Measurements from ENCODE around the gene AGBL1. TPM values are rescaled to one million over a fixed set of nuclear protein-coding genes. Genes with fewer than 3 reads are reported as not detected.

The AGBL1 gene
- polyA plus RNA-seq, 1 experiment, result not detected

DNA sequence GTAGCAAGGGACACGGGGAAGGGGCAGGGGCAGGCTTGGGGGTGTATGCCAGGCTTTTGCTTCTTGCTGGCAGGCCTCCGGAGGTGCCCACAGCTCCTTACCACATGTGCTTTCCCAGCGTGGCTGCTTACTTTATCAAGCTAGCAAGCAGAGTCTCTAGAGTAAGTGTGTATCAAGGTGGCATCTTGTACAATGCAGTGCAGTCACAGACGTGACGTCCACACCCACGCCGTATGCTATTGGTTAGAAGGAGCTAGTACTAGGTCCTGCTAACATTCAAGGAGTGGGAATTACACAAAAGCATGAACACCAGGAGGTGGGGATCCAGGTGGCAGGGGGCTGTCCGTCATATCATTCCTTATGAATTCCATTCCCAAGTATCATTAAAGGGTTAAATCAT lies 15.3 kb upstream of the AGBL1 start:
- ChIA-PET POLR2A (no interaction called here), CTCF (no interaction called here)
- Histone ChIP-seq H3K27ac (ENCODE audit: low read depth, low read length) (no peak overlapping the region), H3K4me3 (ENCODE audit: low read depth, low read length) (no peak overlapping the region), H3K9me3 (ENCODE audit: control insufficient read depth, insufficient read depth, low read length) (no peaks in the 10 kb centered on the region; the same call in 1 of the 2 replicates), H3K27me3 (ENCODE audit: control insufficient read depth, insufficient read depth, low read length) (no peaks in the 10 kb centered on the region)
- TF ChIP-seq, protein P1, sequence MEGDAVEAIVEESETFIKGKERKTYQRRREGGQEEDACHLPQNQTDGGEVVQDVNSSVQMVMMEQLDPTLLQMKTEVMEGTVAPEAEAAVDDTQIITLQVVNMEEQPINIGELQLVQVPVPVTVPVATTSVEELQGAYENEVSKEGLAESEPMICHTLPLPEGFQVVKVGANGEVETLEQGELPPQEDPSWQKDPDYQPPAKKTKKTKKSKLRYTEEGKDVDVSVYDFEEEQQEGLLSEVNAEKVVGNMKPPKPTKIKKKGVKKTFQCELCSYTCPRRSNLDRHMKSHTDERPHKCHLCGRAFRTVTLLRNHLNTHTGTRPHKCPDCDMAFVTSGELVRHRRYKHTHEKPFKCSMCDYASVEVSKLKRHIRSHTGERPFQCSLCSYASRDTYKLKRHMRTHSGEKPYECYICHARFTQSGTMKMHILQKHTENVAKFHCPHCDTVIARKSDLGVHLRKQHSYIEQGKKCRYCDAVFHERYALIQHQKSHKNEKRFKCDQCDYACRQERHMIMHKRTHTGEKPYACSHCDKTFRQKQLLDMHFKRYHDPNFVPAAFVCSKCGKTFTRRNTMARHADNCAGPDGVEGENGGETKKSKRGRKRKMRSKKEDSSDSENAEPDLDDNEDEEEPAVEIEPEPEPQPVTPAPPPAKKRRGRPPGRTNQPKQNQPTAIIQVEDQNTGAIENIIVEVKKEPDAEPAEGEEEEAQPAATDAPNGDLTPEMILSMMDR (IDR thresholded peaks at IDR 0.05; ENCODE audit: low read depth, low read length), result no peak
- DNase-seq (ENCODE audit: low read depth, low spot score), result no peak

DNA sequence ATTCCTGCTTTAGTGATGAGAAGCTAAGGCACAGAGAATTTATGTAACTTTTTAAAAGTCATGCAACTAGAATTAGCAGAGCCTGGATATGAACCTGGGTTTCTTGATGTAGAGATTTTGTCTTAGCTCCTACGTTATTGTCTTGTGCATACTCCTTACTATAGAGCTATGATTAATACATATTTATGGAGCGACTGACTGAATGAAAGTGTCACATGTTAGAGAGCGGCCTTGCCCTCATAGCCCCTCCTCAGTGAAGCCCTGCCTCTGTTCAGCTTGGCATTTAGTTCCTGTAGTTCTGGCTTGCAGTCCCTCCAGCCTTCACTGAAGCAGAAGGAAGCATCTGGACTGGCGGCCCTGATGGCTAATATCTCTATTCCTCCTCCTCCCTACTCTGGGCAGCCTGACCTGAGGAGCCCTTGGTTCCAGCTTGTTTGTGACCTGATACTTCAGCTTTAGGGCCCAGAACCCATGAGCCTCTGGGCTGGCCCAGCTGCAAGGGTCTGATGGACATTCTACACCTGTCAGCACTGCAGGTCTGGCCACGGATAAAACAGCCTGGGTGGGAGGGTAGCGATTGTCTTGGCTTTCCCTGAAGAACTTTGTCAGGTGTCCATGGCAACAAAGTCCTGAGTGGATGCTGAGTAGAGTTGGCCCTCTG lies 13.4 kb upstream of the AGBL1 start:
- TF ChIP-seq, protein P1 (IDR thresholded peaks at IDR 0.05; ENCODE audit: low read depth, low read length), result no peak
- Histone ChIP-seq H3K9me3 (ENCODE audit: control insufficient read depth, insufficient read depth, low read length) (no peaks in the 10 kb centered on the region; the same call in 1 of the 2 replicates), H3K27ac (ENCODE audit: low read depth, low read length) (no peak overlapping the region), H3K4me3 (ENCODE audit: low read depth, low read length) (no peak overlapping the region), H3K27me3 (ENCODE audit: control insufficient read depth, insufficient read depth, low read length) (no peaks in the 10 kb centered on the region)
- CTCF ChIA-PET, result no interaction called here
- POLR2A ChIA-PET, result no interaction called here
- no peak for DNase-seq (ENCODE audit: low read depth, low spot score)

DNA sequence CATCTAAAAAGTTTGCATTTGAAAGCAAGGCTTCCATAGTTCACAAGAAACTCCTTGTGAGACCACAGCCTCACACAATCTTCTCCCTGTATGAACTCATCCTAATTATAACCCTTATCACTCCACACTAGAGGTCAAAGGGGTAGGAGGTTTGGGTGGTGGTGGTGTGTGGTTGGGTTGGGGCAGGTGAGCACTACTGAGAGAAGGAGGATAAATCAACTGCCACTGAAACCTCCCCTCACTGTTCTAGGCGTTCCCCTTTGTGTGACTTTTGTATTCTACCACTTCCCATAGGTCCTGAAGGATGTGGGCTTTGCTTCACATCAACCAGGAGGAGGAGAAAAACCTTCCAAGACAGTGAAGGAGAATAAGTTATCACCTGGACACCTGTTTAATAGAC lies 6.4 kb upstream of the AGBL1 start:
- Histone ChIP-seq H3K27ac (ENCODE audit: low read depth, low read length) (no peak overlapping the region), H3K9me3 (ENCODE audit: control insufficient read depth, insufficient read depth, low read length) (no peaks in the 10 kb centered on the region; the same call in 1 of the 2 replicates), H3K4me3 (ENCODE audit: low read depth, low read length) (no peak overlapping the region), H3K27me3 (ENCODE audit: control insufficient read depth, insufficient read depth, low read length) (no peaks in the 10 kb centered on the region)
- no peak for DNase-seq (ENCODE audit: low read depth, low spot score)
- TF ChIP-seq, protein P1 (IDR thresholded peaks at IDR 0.05; ENCODE audit: low read depth, low read length), result no peak
- CTCF ChIA-PET, result no interaction called here
- POLR2A ChIA-PET, result no interaction called here

DNA sequence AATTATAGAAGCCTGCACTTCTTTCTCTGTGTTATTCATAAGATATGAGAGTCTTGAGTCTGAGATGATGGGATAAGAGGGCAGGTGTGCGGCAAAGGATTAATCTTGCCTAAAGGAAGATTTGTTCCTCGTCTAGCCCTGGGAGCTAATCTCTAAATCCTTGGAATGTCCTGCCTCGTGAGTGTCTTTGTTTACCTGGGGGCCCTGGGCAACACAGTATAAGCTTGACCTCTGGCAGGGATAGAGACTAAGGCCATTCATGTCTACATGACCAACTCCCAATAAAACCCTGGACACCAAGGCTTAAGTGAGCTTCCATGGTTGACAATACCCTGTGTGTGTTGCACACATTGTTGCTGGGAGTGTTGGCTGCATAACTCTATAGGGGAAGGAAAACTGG lies 3.2 kb upstream of the AGBL1 start:
- no peak overlapping the region for H3K27ac ChIP-seq (ENCODE audit: low read depth, low read length)
- H3K9me3 ChIP-seq (ENCODE audit: control insufficient read depth, insufficient read depth, low read length), result peaks cover 6% of the 10 kb centered on the region
- TF ChIP-seq, protein P1 (IDR thresholded peaks at IDR 0.05; ENCODE audit: low read depth, low read length), result no peak
- CTCF ChIA-PET, result no interaction called here
- no peak overlapping the region for H3K4me3 ChIP-seq (ENCODE audit: low read depth, low read length)
- no peaks in the 10 kb centered on the region for H3K27me3 ChIP-seq (ENCODE audit: control insufficient read depth, insufficient read depth, low read length)
- POLR2A ChIA-PET, result no interaction called here
- DNase-seq (ENCODE audit: low read depth, low spot score), result no peak

DNA sequence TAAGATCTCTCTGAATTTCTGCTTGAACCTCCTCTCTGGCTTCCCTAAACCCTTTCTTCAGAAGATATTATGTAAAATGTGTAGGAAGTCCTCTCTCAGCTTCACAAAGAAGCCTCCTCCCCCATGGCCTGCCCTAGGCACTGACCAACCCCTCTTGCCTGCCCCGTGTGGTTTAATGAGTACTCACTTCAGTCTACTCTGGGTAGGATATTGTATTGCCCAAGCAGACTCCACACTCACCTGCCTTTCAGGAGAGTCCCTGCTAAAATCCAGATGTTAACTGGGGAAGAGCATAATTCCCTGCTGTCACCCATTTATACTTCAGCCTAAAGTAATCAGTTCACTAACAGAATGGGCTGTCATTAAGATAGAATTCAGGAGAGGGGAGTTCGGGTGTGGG lies 2.6 kb upstream of the AGBL1 start:
- ChIA-PET CTCF (no interaction called here), POLR2A (no interaction called here)
- no peaks in the 10 kb centered on the region for H3K27me3 ChIP-seq (ENCODE audit: control insufficient read depth, insufficient read depth, low read length)
- DNase-seq (ENCODE audit: low read depth, low spot score), result no peak
- peaks cover 6% of the 10 kb centered on the region for H3K9me3 ChIP-seq (ENCODE audit: control insufficient read depth, insufficient read depth, low read length)
- TF ChIP-seq, protein P1 (IDR thresholded peaks at IDR 0.05; ENCODE audit: low read depth, low read length), result no peak
- no peak overlapping the region for H3K4me3 ChIP-seq (ENCODE audit: low read depth, low read length)
- H3K27ac ChIP-seq (ENCODE audit: low read depth, low read length), result no peak overlapping the region
